ENCODE measurements around the gene PBX4.

- no peak for TF ChIP-seq POLR2AphosphoS5 (IDR thresholded peaks at IDR 0.05; ENCODE audit: low read depth, low read length)
- no peak for TF ChIP-seq POLR2A (IDR thresholded peaks at IDR 0.05; ENCODE audit: low read depth, low read length)
Observed at GRCh38 chr19:19527674-19528625, 90.5 kb downstream of the PBX4 start.
